Lower leg skin (tissue), 3 donors: ENCODE measurements around the gene TES.

ENCODE experiments used
- POLR2A ChIP-seq, 2 donors: fragments of 450-650 bp; IDR thresholded peaks; one replicate each; pipeline ENCODE4 v1.6.1; 2016 to 2017; ENCODE audit warnings: antibody characterized with exemption in 2 of 2, mild to moderate bottlenecking in 1 of 2, moderate library complexity in 1 of 2
- TF ChIP-seq, protein P1 (sequence below), 3 donors: fragments of 450-650 bp; IDR thresholded peaks; one replicate each; pipeline ENCODE4 v1.5.1; 2016; ENCODE audit warnings: antibody characterized with exemption in 3 of 3, mild to moderate bottlenecking in 3 of 3, moderate library complexity in 2 of 3

DNA sequence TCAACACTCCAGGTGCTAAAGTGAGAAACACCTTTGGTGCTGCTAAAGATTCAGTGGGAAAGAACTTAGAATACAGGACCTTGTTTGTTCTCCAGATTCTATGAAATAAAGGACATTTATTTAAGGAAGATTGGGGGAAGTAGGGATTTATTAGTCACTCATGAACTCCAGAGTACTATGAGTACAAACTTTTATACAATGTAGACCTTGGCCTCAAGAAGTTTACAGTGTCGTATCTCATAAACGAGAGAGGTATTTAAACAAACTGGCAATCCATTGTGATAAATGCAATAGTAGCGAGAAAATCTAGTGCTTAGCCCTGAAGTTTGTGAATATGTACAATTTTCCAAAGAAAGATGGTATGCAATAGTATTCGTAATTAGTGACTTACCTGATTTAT is 59.1 kb downstream of the TES start:
- TF ChIP-seq, protein P1, sequence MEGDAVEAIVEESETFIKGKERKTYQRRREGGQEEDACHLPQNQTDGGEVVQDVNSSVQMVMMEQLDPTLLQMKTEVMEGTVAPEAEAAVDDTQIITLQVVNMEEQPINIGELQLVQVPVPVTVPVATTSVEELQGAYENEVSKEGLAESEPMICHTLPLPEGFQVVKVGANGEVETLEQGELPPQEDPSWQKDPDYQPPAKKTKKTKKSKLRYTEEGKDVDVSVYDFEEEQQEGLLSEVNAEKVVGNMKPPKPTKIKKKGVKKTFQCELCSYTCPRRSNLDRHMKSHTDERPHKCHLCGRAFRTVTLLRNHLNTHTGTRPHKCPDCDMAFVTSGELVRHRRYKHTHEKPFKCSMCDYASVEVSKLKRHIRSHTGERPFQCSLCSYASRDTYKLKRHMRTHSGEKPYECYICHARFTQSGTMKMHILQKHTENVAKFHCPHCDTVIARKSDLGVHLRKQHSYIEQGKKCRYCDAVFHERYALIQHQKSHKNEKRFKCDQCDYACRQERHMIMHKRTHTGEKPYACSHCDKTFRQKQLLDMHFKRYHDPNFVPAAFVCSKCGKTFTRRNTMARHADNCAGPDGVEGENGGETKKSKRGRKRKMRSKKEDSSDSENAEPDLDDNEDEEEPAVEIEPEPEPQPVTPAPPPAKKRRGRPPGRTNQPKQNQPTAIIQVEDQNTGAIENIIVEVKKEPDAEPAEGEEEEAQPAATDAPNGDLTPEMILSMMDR (IDR thresholded peaks at IDR 0.05), result no peak
- TF ChIP-seq POLR2A (IDR thresholded peaks at IDR 0.05), result no peak
